GM12878 (cell line): ENCODE results near the gene P3H3. TPM values are rescaled to one million over a fixed set of nuclear protein-coding genes. Genes with fewer than 3 reads are reported as not detected.

Experiments
- ATAC-seq: fragments of 200-7000 bp; cut with Tn5 transposase; 3 replicates; pipeline ENCODE4 v1.9.1; 2020; ENCODE audit warnings: mild to moderate bottlenecking, moderate library complexity
- BruUV-seq: library from RNA; stranded (reverse); fragments of 400-500 nt; replicated peaks from 2 replicates; lab custom pipeline; 2021; lab: Mats Ljungman, UMichigan
- CTCF ChIA-PET: fragments of 300-600 bp; sonication (Branson Sonifier 250); formaldehyde crosslinking; extraction: SDS; loops from one replicate; lab custom pipeline; 2021; ENCODE audit warnings: inconsistent platforms; lab: Yijun Ruan, JAX
- POLR2A ChIA-PET: fragments of 350-600 bp; formaldehyde crosslinking; extraction: SDS; loops from one replicate; lab custom pipeline; 2021; ENCODE audit warnings: inconsistent platforms; lab: Charles Lee
- RAD21 ChIA-PET: fragments of 300-600 bp; sonication (Branson Sonifier 250); formaldehyde crosslinking; loops from one replicate; lab custom pipeline; 2023; ENCODE audit warnings: antibody characterized with exemption; ENCODE audit not compliant: unreplicated experiment; lab: Charles Lee
- SMC1A ChIA-PET: fragments of 300-600 bp; sonication (Branson Sonifier 250); formaldehyde crosslinking; loops from one replicate; lab custom pipeline; 2023; ENCODE audit not compliant: unreplicated experiment, uncharacterized antibody; lab: Charles Lee
- DNase-seq: peaks from one replicate; pipeline ENCODE4 v3.0.0-alpha.2; 2011; ENCODE audit warnings: low read depth, low spot score
- FAIRE-seq: peaks from 3 replicates; lab custom pipeline; 2011; peaks lifted over from hg19 to GRCh38; lab: Jason Lieb, UNC
- H2AFZ ChIP-seq: 2 replicates; pipeline ENCODE4 v1.6.0; 2011; ENCODE audit warnings: low read depth, low read length, control low read depth; ENCODE audit not compliant: control insufficient read depth
- H3K27ac ChIP-seq: 2 replicates; pipeline ENCODE4 v1.5.1; 2011; ENCODE audit warnings: control low read depth; ENCODE audit not compliant: control insufficient read depth, insufficient read depth
- H3K27me3 ChIP-seq, 2 experiments: replicated peaks in 1 of 2; 2 replicates each; pipeline versions ENCODE4 v1.6.0 to v1.6.1; 2011; ENCODE audit warnings: low read length in 1 of 2; ENCODE audit not compliant: control insufficient read depth in 2 of 2, insufficient read depth in 2 of 2
- H3K36me3 ChIP-seq, 2 experiments: 2 replicates each; pipeline ENCODE4 v1.5.1; 2011; ENCODE audit warnings: low read length in 1 of 2; ENCODE audit not compliant: control insufficient read depth in 2 of 2, insufficient read depth in 2 of 2
- H3K4me1 ChIP-seq: 2 replicates; pipeline ENCODE4 v1.6.1; 2011; ENCODE audit warnings: mild to moderate bottlenecking, low read length, moderate library complexity, mixed read lengths; ENCODE audit not compliant: control insufficient read depth, insufficient read depth
- H3K4me2 ChIP-seq: 2 replicates; pipeline ENCODE4 v1.6.0; 2011; ENCODE audit warnings: control low read depth; ENCODE audit not compliant: control insufficient read depth, insufficient read depth
- H3K4me3 ChIP-seq: fragments of 200-600 bp; sonication (generic); 2 replicates; pipeline ENCODE4 v1.5.1; 2016
- H3K79me2 ChIP-seq: 2 replicates; pipeline ENCODE4 v1.6.0; 2011; ENCODE audit warnings: low read length; ENCODE audit not compliant: control insufficient read depth, insufficient read depth
- H3K9ac ChIP-seq: 2 replicates; pipeline ENCODE4 v1.8.0; 2011; ENCODE audit warnings: low read length, control low read depth, mixed read lengths; ENCODE audit not compliant: control insufficient read depth, insufficient read depth
- H3K9me3 ChIP-seq: replicated peaks from 3 replicates; pipeline ENCODE4 v1.5.1; 2011; ENCODE audit warnings: mild to moderate bottlenecking, low read length; ENCODE audit not compliant: control insufficient read depth, insufficient read depth
- H4K20me1 ChIP-seq: 2 replicates; pipeline ENCODE4 v1.6.0; 2011; ENCODE audit not compliant: control insufficient read depth, insufficient read depth
- DPF2 ChIP-seq: fragments of 450-650 bp; IDR thresholded peaks from 2 replicates; pipeline ENCODE4 v1.6.1; 2017; ENCODE audit warnings: mild to moderate bottlenecking
- HDAC2 ChIP-seq: fragments of 200-600 bp; sonication (generic); IDR thresholded peaks from 2 replicates; pipeline ENCODE4 v1.6.1; 2017
- MEF2B ChIP-seq: fragments of 450-650 bp; IDR thresholded peaks from 2 replicates; pipeline ENCODE4 v1.6.1; 2018; ENCODE audit warnings: mild to moderate bottlenecking, moderate library complexity; ENCODE audit not compliant: partially characterized antibody, poor library complexity, severe bottlenecking
- MLLT1 ChIP-seq: fragments of 450-650 bp; IDR thresholded peaks from 2 replicates; pipeline ENCODE4 v1.6.1; 2016; ENCODE audit warnings: mild to moderate bottlenecking
- PBX3 ChIP-seq: IDR thresholded peaks from 2 replicates; pipeline ENCODE4 v1.6.1; 2011; ENCODE audit warnings: mild to moderate bottlenecking, low read depth, low read length, moderate library complexity; ENCODE audit not compliant: insufficient replicate concordance
- RB1 ChIP-seq: fragments of 450-650 bp; formaldehyde crosslinking; IDR thresholded peaks from 2 replicates; pipeline ENCODE4 v1.6.1; 2017; ENCODE audit warnings: mild to moderate bottlenecking, borderline replicate concordance
- WRNIP1 ChIP-seq: IDR thresholded peaks from 2 replicates; pipeline ENCODE4 v1.6.1; 2011; ENCODE audit warnings: low read depth, low read length, improper control_type of control experiment, borderline replicate concordance
- WGBS: methylation state at CpG from one replicate; pipeline ENCODE4 v1.1.6; 2016; ENCODE audit warnings: low lambda C conversion rate; ENCODE audit not compliant: insufficient replicate concordance, insufficient coverage; ENCODE audit errors: missing lambda C conversion rate; 5-methylcytosine and 5-hydroxymethylcytosine counted together
- in situ Hi-C: fragments of 300-500 bp; cut with MboI; formaldehyde crosslinking; loops from 9 replicates; pipeline ENCODE4 v1.14.3; 2018; ENCODE audit warnings: mixed read lengths
- intact Hi-C: fragments of 100-400 bp; cut with micrococcal nuclease; formaldehyde crosslinking; loops from one replicate; pipeline ENCODE4 v1.14.2; 2022; ENCODE audit not compliant: unreplicated experiment
- polyA plus RNA-seq, 11 experiments: library from polyadenylated mRNA; depleted of rRNA in 4 of 11; unstranded in 6 of 11; stranded (reverse) in 5 of 11; fragments of >200 nt; fragmentation: Nextera tagmentation in 4 of 11; fragmentation: Illumina TruSeq in 1 of 11; extraction: Ambion mirVana in 4 of 11; extraction: Trizol in 1 of 11; gene quantifications; 1 replicate in 1 of 11; 2 replicates in 10 of 11; pipeline versions ENCODE4 v1.2.1 to v1.2.3, GENCODE V29; 2011 to 2016; ENCODE audit warnings: inconsistent platforms in 2 of 11, missing spikeins in 2 of 11, low read depth in 1 of 11
- total RNA-seq, 4 experiments: library from RNA; depleted of rRNA in 3 of 4; stranded (reverse); fragments of >200 nt in 3 of 4; fragmentation: Illumina TruSeq in 1 of 4; extraction: Trizol in 1 of 4; gene quantifications; 2 replicates each; pipeline versions ENCODE4 v1.2.1 to v1.2.3, GENCODE V29; 2013 to 2021
- TF ChIP-seq, protein P1 (sequence below): fragments of 450-650 bp; IDR thresholded peaks from 2 replicates; pipeline ENCODE4 v1.6.1; 2017; ENCODE audit warnings: mild to moderate bottlenecking, moderate library complexity

P3H3 gene
- total and polyA plus RNA-seq, 10 of the 15 experiments (the other 5 are each of a cell fraction or from before 2014, with no cell fraction given): 0.03 to 0.21 (median 0.05) TPM; not detected in 7

DNA sequence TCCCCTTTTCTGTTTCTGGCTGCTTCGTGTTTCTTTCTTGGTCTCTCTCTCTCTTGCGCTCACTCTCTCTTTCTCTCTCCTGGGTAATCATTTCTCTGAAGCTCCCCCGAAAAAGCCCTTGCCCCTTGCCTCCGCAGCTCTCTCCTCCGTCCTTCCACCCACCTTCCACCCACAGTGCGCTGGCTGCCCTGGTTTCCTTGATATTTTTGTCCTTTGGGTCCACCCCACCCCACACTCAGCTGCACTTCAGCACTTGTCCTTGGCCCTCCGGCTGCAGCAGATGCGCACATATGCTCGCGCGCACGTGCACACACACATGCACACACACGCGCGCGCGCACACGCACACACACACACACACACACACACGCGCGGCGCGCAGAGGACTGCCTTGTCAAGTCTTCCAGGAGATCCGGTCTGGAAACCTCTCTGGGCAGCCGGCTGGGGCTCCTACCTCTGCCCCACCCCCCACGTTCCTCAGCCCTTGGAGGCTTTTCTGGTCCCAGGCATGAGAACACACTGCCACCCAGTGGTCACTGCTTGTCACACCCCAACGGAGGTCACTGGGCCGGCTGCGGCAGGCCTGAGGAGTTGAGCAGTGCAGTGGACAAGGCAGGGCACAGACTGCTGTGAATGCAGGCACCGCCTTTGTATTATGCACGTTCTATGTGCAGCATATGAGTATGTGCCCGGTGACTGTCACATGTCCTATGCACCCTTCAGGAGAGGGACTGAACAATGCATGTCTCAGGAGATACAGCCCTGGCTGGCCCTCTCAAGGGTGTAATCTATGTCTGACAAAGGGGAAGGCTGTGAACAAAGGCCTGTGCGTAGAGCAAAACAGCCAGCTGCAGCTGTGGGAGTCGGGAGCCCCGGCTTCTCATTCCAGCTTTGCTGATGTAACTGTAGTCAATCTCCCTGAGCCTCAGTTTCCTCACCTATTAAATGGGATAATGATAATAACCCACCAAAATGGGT, 49.3 kb upstream of the P3H3 start (continued):
- TF ChIP-seq, protein P1, sequence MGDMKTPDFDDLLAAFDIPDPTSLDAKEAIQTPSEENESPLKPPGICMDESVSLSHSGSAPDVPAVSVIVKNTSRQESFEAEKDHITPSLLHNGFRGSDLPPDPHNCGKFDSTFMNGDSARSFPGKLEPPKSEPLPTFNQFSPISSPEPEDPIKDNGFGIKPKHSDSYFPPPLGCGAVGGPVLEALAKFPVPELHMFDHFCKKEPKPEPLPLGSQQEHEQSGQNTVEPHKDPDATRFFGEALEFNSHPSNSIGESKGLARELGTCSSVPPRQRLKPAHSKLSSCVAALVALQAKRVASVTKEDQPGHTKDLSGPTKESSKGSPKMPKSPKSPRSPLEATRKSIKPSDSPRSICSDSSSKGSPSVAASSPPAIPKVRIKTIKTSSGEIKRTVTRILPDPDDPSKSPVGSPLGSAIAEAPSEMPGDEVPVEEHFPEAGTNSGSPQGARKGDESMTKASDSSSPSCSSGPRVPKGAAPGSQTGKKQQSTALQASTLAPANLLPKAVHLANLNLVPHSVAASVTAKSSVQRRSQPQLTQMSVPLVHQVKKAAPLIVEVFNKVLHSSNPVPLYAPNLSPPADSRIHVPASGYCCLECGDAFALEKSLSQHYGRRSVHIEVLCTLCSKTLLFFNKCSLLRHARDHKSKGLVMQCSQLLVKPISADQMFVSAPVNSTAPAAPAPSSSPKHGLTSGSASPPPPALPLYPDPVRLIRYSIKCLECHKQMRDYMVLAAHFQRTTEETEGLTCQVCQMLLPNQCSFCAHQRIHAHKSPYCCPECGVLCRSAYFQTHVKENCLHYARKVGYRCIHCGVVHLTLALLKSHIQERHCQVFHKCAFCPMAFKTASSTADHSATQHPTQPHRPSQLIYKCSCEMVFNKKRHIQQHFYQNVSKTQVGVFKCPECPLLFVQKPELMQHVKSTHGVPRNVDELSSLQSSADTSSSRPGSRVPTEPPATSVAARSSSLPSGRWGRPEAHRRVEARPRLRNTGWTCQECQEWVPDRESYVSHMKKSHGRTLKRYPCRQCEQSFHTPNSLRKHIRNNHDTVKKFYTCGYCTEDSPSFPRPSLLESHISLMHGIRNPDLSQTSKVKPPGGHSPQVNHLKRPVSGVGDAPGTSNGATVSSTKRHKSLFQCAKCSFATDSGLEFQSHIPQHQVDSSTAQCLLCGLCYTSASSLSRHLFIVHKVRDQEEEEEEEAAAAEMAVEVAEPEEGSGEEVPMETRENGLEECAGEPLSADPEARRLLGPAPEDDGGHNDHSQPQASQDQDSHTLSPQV: peak; percentile 74; the same call in 1 of the 2 replicates
- peak; percentile 88; the same call in 1 of the 2 replicates for TF ChIP-seq RB1
- TF ChIP-seq, all 136 proteins: peak for 41

DNA sequence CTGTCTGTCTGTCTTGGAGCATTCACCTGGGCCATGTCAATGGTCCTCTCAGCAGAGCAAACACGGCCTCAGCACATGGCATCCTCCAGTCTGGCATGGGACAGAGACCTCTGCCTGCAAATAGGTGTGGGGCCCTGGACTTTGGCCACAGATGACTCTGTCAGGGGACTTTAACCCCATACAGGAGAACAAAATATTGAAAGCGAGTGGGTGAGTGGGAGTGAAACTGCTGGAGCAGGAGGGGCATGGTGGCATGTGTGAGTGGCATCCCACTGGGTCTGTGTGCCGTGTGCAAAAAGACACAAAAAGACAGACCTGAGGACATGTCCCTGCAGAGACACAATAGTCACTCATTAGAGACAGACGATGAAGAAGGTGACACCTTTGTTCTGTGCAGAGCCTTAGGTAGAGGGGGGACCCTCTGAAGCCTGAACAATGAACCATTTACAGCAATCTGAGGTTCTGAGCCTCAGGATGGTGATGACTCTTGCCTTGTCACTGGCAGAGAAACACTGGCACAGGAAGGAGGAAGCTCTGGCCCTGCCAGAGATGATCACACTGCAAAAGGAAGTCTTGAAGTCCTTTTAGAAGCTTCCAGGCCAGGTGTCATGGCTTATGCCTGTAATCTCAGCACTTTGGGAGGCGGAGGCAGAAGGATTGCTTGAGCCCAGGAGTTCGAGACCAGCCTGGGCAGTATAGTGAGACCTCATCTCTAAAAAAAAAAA, 48.3 kb upstream of the P3H3 start:
- RAD21 ChIA-PET: interaction anchor here (0.7 to 5.4 kb wide), 6 partner anchors 16 to 90 kb away, joined by 3 to 42 read pairs (median 3); partner anchors contain the start of genes CDCA3 and MLF2
- no TSS peak for BruUV-seq
- no peak for FAIRE-seq
- peaks cover 24% of the 10 kb centered on the region for H3K4me1 ChIP-seq
- no peaks in the 10 kb centered on the region for H3K36me3 ChIP-seq
- no peaks in the 10 kb centered on the region for H3K9me3 ChIP-seq
- no peaks in the 10 kb centered on the region for H3K27me3 ChIP-seq
- no peaks in the 10 kb centered on the region for H4K20me1 ChIP-seq
- 36% methylated on average over 6 of the region's 6 CpGs for WGBS
- POLR2A ChIA-PET: interaction anchor here (0.5 to 1.8 kb wide), 14 partner anchors 12 to 277 kb away, joined by 3 to 11 read pairs (median 3); partner anchors contain the start of genes CDCA3, MLF2 and PTMS
- no peaks in the 10 kb centered on the region for H3K79me2 ChIP-seq
- no peak overlapping the region for H3K4me3 ChIP-seq
- intact Hi-C loops: loop anchor here (1.0 to 5.0 kb wide), 5 partner anchors 27 to 228 kb away; partner anchors contain the start of genes MLF2 and ZNF384
- no peak for DNase-seq
- CTCF ChIA-PET: interaction anchor here (0.7 to 12.7 kb wide), 12 partner anchors 8 to 217 kb away, joined by 3 to 221 read pairs (median 4); partner anchors contain the start of genes LAG3 and MLF2
- H3K27ac ChIP-seq: no peak overlapping the region
- SMC1A ChIA-PET: interaction anchor here (0.7 to 6.6 kb wide), 13 partner anchors 9 to 216 kb away, joined by 3 to 84 read pairs (median 6); partner anchors contain the start of genes CD4 and MLF2
- no peak overlapping the region for H3K9ac ChIP-seq
- ATAC-seq: no peak
- in situ Hi-C loops: no loop called here
- H2AFZ ChIP-seq: no peak overlapping the region
- no peak overlapping the region for H3K4me2 ChIP-seq
- TF ChIP-seq HDAC2 (no peak), WRNIP1 (no peak), DPF2 (no peak), PBX3 (no peak), MEF2B (no peak), MLLT1 (no peak)
